ENCODE data around the gene TTC23L. TPM values are rescaled to one million over a fixed set of nuclear protein-coding genes. Genes with fewer than 3 reads are reported as not detected.

Gene TTC23L
- total RNA-seq, 1 experiment from 2014 or later, result 1.9 TPM

DNA sequence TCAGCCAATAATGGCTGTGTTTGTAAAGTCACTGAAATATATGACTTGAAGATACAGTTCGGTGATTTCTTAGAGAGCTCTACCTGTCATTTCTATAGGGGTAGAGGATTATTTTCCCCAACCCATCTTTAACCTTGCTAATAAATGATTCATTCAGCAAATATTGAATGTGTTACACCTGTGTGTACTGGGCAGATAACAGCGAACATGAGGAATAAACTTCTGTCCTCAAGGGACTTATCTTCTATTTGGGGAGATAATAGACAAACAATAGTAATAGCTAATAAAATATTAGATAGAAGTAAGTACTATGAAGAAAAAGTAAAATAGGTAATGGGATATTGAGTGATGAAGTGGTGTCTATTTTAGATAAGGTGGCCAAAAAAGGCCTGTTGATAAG lies 9.3 kb downstream of the TTC23L start:
- ATAC-seq (no peak), DNase-seq (ENCODE audit: low spot score) (no peak)
- POLR2A ChIA-PET, result interaction anchor here (1.5 to 1.6 kb wide), 2 partner anchors 9 to 81 kb away, joined by 4 to 5 read pairs; partner anchors contain the start of genes DNAJC21 and TTC23L
- no peak overlapping the region for H3K4me3 Mint-ChIP-seq
- CTCF ChIA-PET, result no interaction called here
- TF ChIP-seq NR1H2 (CRISPR knock-in tag; IDR thresholded peaks at IDR 0.05), result no peak
- no peak for TF ChIP-seq PRDM15 (CRISPR knock-in tag; IDR thresholded peaks at IDR 0.05)
- TF ChIP-seq FOXK1 (CRISPR knock-in tag; IDR thresholded peaks at IDR 0.05), result no peak
- no peak for TF ChIP-seq SMAD4 (CRISPR knock-in tag; IDR thresholded peaks at IDR 0.05)
- TF ChIP-seq NR3C1 (CRISPR knock-in tag; conservative IDR thresholded peaks at IDR 0.05; ENCODE audit: low read depth), result no peak
- TF ChIP-seq TCF7 (CRISPR knock-in tag; IDR thresholded peaks at IDR 0.05; ENCODE audit: low read depth), result no peak
- TF ChIP-seq EMX1 (CRISPR knock-in tag; IDR thresholded peaks at IDR 0.05), result no peak
- TF ChIP-seq IRF1 (CRISPR knock-in tag; IDR thresholded peaks at IDR 0.05), result no peak
- TF ChIP-seq CREB1 (CRISPR knock-in tag; IDR thresholded peaks at IDR 0.05), result no peak
- no peak for TF ChIP-seq KAT7 (CRISPR knock-in tag; IDR thresholded peaks at IDR 0.05; ENCODE audit: borderline replicate concordance)
- no peak for TF ChIP-seq ZSCAN18 (CRISPR knock-in tag; IDR thresholded peaks at IDR 0.05)
- no peak for TF ChIP-seq GTF2I (CRISPR knock-in tag; conservative IDR thresholded peaks at IDR 0.05)
- TF ChIP-seq, protein P1, sequence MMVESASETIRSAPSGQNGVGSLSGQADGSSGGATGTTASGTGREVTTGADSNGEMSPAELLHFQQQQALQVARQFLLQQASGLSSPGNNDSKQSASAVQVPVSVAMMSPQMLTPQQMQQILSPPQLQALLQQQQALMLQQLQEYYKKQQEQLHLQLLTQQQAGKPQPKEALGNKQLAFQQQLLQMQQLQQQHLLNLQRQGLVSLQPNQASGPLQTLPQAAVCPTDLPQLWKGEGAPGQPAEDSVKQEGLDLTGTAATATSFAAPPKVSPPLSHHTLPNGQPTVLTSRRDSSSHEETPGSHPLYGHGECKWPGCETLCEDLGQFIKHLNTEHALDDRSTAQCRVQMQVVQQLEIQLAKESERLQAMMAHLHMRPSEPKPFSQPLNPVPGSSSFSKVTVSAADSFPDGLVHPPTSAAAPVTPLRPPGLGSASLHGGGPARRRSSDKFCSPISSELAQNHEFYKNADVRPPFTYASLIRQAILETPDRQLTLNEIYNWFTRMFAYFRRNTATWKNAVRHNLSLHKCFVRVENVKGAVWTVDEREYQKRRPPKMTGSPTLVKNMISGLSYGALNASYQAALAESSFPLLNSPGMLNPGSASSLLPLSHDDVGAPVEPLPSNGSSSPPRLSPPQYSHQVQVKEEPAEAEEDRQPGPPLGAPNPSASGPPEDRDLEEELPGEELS (CRISPR knock-in tag; IDR thresholded peaks at IDR 0.05), result no peak
- TF ChIP-seq, protein P2, sequence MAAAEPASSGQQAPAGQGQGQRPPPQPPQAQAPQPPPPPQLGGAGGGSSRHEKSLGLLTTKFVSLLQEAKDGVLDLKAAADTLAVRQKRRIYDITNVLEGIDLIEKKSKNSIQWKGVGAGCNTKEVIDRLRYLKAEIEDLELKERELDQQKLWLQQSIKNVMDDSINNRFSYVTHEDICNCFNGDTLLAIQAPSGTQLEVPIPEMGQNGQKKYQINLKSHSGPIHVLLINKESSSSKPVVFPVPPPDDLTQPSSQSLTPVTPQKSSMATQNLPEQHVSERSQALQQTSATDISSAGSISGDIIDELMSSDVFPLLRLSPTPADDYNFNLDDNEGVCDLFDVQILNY (CRISPR knock-in tag; IDR thresholded peaks at IDR 0.05), result no peak
- no peak for TF ChIP-seq TEAD1 (CRISPR knock-in tag; IDR thresholded peaks at IDR 0.05)
- no peak for TF ChIP-seq OVOL2 (CRISPR knock-in tag; IDR thresholded peaks at IDR 0.05; ENCODE audit: borderline replicate concordance)
- no peak for TF ChIP-seq PREB (CRISPR knock-in tag; IDR thresholded peaks at IDR 0.05; ENCODE audit: borderline replicate concordance)
- no peak for TF ChIP-seq NFE2L1 (CRISPR knock-in tag; IDR thresholded peaks at IDR 0.05)
- no peak for TF ChIP-seq CREM (CRISPR knock-in tag; IDR thresholded peaks at IDR 0.05)
- TF ChIP-seq, protein P3, sequence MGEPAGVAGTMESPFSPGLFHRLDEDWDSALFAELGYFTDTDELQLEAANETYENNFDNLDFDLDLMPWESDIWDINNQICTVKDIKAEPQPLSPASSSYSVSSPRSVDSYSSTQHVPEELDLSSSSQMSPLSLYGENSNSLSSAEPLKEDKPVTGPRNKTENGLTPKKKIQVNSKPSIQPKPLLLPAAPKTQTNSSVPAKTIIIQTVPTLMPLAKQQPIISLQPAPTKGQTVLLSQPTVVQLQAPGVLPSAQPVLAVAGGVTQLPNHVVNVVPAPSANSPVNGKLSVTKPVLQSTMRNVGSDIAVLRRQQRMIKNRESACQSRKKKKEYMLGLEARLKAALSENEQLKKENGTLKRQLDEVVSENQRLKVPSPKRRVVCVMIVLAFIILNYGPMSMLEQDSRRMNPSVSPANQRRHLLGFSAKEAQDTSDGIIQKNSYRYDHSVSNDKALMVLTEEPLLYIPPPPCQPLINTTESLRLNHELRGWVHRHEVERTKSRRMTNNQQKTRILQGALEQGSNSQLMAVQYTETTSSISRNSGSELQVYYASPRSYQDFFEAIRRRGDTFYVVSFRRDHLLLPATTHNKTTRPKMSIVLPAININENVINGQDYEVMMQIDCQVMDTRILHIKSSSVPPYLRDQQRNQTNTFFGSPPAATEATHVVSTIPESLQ (CRISPR knock-in tag; IDR thresholded peaks at IDR 0.05), result no peak
- peaks cover 15% of the 10 kb centered on the region for H3K36me3 Mint-ChIP-seq
- H3K27ac Mint-ChIP-seq, result no peak overlapping the region
- H3K9me3 Mint-ChIP-seq, result peaks cover 16% of the 10 kb centered on the region
- H3K4me1 Mint-ChIP-seq, result peaks cover 11% of the 10 kb centered on the region
- no peaks in the 10 kb centered on the region; the same call in 1 of the 2 replicates for H3K27me3 Mint-ChIP-seq (ENCODE audit: low read depth)
